Astrocyte (in vitro differentiated cells and primary cell): ENCODE measurements around the gene PLCG2.

ENCODE experiments used
- EZH2 ChIP-seq: IDR thresholded peaks from 2 replicates; pipeline ENCODE4 v1.6.1; 2012; ENCODE audit warnings: mild to moderate bottlenecking, low read length, inconsistent platforms; ENCODE audit not compliant: insufficient read depth
- TF ChIP-seq, protein P1 (sequence below): IDR thresholded peaks from 2 replicates; pipeline ENCODE4 v1.5.1; 2011; ENCODE audit warnings: low read depth, mild to moderate bottlenecking, inconsistent platforms, low read length, moderate library complexity; ENCODE audit not compliant: insufficient read depth

DNA sequence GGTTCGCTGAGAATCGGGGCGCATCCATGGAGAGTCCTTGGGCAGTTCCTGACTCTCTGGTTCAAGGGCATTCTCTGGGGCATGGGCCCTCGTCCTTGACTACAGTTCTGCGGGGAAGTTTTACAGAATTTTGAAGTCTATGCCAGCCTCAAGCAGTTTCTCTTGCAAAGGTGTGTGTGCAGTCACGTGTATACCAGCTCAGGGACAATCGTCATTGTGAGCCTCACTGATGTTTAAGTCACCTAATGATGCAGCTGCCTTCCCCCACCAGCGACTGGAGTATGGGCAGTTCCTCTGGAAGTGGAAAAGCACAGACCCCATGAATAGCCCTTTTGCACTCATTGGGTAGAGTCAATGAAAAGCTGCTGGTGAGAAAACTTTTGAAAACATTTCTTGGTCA lies 1.3 kb downstream of the PLCG2 start:
- TF ChIP-seq, protein P1, sequence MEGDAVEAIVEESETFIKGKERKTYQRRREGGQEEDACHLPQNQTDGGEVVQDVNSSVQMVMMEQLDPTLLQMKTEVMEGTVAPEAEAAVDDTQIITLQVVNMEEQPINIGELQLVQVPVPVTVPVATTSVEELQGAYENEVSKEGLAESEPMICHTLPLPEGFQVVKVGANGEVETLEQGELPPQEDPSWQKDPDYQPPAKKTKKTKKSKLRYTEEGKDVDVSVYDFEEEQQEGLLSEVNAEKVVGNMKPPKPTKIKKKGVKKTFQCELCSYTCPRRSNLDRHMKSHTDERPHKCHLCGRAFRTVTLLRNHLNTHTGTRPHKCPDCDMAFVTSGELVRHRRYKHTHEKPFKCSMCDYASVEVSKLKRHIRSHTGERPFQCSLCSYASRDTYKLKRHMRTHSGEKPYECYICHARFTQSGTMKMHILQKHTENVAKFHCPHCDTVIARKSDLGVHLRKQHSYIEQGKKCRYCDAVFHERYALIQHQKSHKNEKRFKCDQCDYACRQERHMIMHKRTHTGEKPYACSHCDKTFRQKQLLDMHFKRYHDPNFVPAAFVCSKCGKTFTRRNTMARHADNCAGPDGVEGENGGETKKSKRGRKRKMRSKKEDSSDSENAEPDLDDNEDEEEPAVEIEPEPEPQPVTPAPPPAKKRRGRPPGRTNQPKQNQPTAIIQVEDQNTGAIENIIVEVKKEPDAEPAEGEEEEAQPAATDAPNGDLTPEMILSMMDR = no peak
- TF ChIP-seq EZH2 = no peak
